GM23338 (cell line): ENCODE measurements around the gene TFF2. TPM values are rescaled to one million over a fixed set of nuclear protein-coding genes. Genes with fewer than 3 reads are reported as not detected.

Source experiments
- ATAC-seq: fragments of 200-7000 bp; cut with Tn5 transposase; 3 replicates; pipeline ENCODE4 v1.9.1; 2020
- DNase-seq: peaks from one replicate; pipeline ENCODE4 v3.0.0-alpha.2; 2015; ENCODE audit warnings: low spot score
- H2AFZ ChIP-seq: fragments of 200-600 bp; sonication (generic); 2 replicates; pipeline ENCODE4 v1.8.0; 2016; ENCODE audit warnings: antibody characterized with exemption, mild to moderate bottlenecking, moderate library complexity
- H3F3A ChIP-seq: fragments of 200-600 bp; sonication (generic); replicated peaks from 2 replicates; pipeline ENCODE4 v1.8.0; 2017; ENCODE audit warnings: antibody characterized with exemption, mixed run types, low read depth
- H3K27ac ChIP-seq: fragments of 200-600 bp; sonication (generic); 2 replicates; pipeline ENCODE4 v1.6.1; 2016; ENCODE audit warnings: low read depth
- H3K27me3 ChIP-seq: fragments of 200-600 bp; sonication (generic); 2 replicates; pipeline ENCODE4 v1.8.0; 2016; ENCODE audit warnings: mild to moderate bottlenecking, mixed run types, moderate library complexity; ENCODE audit not compliant: insufficient read depth
- H3K36me3 ChIP-seq: fragments of 200-600 bp; sonication (generic); 2 replicates; pipeline ENCODE4 v1.8.0; 2016; ENCODE audit warnings: mild to moderate bottlenecking; ENCODE audit not compliant: insufficient read depth
- H3K4me1 ChIP-seq: fragments of 200-600 bp; sonication (generic); 2 replicates; pipeline ENCODE4 v1.8.0; 2016; ENCODE audit warnings: mild to moderate bottlenecking, moderate library complexity; ENCODE audit not compliant: insufficient read depth
- H3K4me2 ChIP-seq: fragments of 200-600 bp; sonication (generic); 2 replicates; pipeline ENCODE4 v1.7.1; 2017; ENCODE audit warnings: mixed run types
- H3K4me3 ChIP-seq: fragments of 200-600 bp; sonication (generic); 2 replicates; pipeline ENCODE4 v1.6.1; 2016; ENCODE audit warnings: mixed run types
- H3K79me2 ChIP-seq: fragments of 200-600 bp; sonication (generic); replicated peaks from 2 replicates; pipeline ENCODE4 v1.8.0; 2017; ENCODE audit warnings: mild to moderate bottlenecking; ENCODE audit not compliant: insufficient read depth
- H3K9me2 ChIP-seq: fragments of 200-600 bp; sonication (generic); 2 replicates; pipeline ENCODE4 v1.8.0; 2017; ENCODE audit not compliant: insufficient read depth
- H4K20me1 ChIP-seq: fragments of 200-600 bp; sonication (generic); replicated peaks from 2 replicates; pipeline ENCODE4 v1.8.0; 2017; ENCODE audit warnings: mild to moderate bottlenecking; ENCODE audit not compliant: insufficient read depth
- H3K27ac Mint-ChIP-seq: 2 replicates; pipeline ENCODE4 v1.8.0; 2020; ENCODE audit warnings: inconsistent platforms, mild to moderate bottlenecking, moderate library complexity, mixed read lengths
- H3K27me3 Mint-ChIP-seq: 3 replicates; pipeline ENCODE4 v1.8.0; 2022; ENCODE audit warnings: low read depth, mild to moderate bottlenecking, moderate library complexity, mixed read lengths, inconsistent platforms; ENCODE audit not compliant: insufficient read depth, poor library complexity
- H3K36me3 Mint-ChIP-seq: 3 replicates; pipeline ENCODE4 v1.8.0; 2021; ENCODE audit warnings: low read depth, mild to moderate bottlenecking, inconsistent platforms, moderate library complexity, mixed read lengths
- H3K4me1 Mint-ChIP-seq: 3 replicates; pipeline ENCODE4 v1.8.0; 2020; ENCODE audit warnings: mild to moderate bottlenecking, inconsistent platforms, mixed read lengths
- H3K4me3 Mint-ChIP-seq: 3 replicates; pipeline ENCODE4 v1.8.0; 2021; ENCODE audit warnings: moderate library complexity, mild to moderate bottlenecking, inconsistent platforms, mixed read lengths
- H3K9me3 Mint-ChIP-seq: 3 replicates; pipeline ENCODE4 v1.8.0; 2020; ENCODE audit warnings: moderate library complexity, mild to moderate bottlenecking, inconsistent platforms, mixed read lengths
- CREB1 ChIP-seq: fragments of 250-450 bp; sonication (Bioruptor Pico); IDR thresholded peaks from 2 replicates; pipeline ENCODE4 v1.5.0; 2020; ENCODE audit warnings: low read depth, mild to moderate bottlenecking, moderate library complexity
- EZH2phosphoT487 ChIP-seq: fragments of 200-600 bp; sonication (generic); IDR thresholded peaks from one replicate; pipeline ENCODE4 v1.8.1; 2018; ENCODE audit warnings: antibody characterized with exemption; ENCODE audit not compliant: unreplicated experiment
- NANOG ChIP-seq: IDR thresholded peaks from 2 replicates; pipeline ENCODE4 v1.6.1; 2016; ENCODE audit warnings: antibody characterized with exemption, borderline replicate concordance
- STAT1 ChIP-seq: IDR thresholded peaks from one replicate; pipeline ENCODE4 v1.6.1; 2016; ENCODE audit warnings: antibody characterized with exemption; ENCODE audit not compliant: unreplicated experiment
- ZNF114 ChIP-seq: fragments of 250-450 bp; sonication (Bioruptor Pico); IDR thresholded peaks from 2 replicates; pipeline ENCODE4 v1.5.0; 2020; ENCODE audit warnings: mild to moderate bottlenecking, moderate library complexity
- ZNF331 ChIP-seq: fragments of 250-450 bp; sonication (Bioruptor Pico); IDR thresholded peaks from 2 replicates; pipeline ENCODE4 v1.5.0; 2020; ENCODE audit warnings: low read depth, mild to moderate bottlenecking, moderate library complexity
- polyA plus RNA-seq: library from polyadenylated mRNA; unstranded; fragments of >200 nt; fragmentation: Nextera tagmentation; extraction: Ambion mirVana; gene quantifications from 2 replicates; pipeline ENCODE4 v1.2.1, GENCODE V29; 2016
- total RNA-seq: library from RNA; depleted of rRNA; stranded (reverse); fragments of >200 nt; shearing (Covaris generic); gene quantifications from 2 replicates; pipeline ENCODE4 v1.2.3, GENCODE V29; 2014
- TF ChIP-seq, protein P1 (sequence below): IDR thresholded peaks from one replicate; pipeline ENCODE4 v1.6.1; 2018; ENCODE audit warnings: antibody characterized with exemption; ENCODE audit not compliant: unreplicated experiment
- TF ChIP-seq, protein P2 (sequence below): IDR thresholded peaks from 2 replicates; pipeline ENCODE4 v1.6.1; 2016; ENCODE audit warnings: antibody characterized with exemption

TFF2 gene
- total and polyA plus RNA-seq, 2 experiments from 2014 or later = not detected

DNA sequence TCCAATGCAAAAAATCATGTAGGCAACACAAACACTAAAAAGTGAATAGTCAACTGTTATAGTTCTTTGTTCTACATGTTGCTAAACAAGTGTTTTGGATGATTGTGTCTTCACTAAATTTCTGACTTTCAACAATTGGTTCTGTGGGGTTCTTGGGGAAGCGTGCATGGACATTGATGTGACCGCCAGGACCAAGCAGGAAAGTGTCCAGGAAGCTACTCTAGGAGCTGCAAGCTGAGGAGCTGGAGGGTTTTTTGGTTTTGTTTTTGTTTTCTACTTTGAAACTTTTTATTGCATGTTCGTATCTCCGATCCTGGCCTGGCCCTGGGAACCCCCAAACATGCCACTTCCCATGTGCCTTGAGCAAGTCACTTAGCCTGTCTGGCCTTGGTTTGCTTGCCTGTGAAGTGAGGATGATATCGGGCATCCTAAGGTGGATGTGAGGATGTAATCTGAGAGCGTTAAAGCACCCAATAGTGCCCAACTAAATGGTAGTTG, 37.1 kb upstream of the TFF2 start (continued):
- TF ChIP-seq, protein P1, sequence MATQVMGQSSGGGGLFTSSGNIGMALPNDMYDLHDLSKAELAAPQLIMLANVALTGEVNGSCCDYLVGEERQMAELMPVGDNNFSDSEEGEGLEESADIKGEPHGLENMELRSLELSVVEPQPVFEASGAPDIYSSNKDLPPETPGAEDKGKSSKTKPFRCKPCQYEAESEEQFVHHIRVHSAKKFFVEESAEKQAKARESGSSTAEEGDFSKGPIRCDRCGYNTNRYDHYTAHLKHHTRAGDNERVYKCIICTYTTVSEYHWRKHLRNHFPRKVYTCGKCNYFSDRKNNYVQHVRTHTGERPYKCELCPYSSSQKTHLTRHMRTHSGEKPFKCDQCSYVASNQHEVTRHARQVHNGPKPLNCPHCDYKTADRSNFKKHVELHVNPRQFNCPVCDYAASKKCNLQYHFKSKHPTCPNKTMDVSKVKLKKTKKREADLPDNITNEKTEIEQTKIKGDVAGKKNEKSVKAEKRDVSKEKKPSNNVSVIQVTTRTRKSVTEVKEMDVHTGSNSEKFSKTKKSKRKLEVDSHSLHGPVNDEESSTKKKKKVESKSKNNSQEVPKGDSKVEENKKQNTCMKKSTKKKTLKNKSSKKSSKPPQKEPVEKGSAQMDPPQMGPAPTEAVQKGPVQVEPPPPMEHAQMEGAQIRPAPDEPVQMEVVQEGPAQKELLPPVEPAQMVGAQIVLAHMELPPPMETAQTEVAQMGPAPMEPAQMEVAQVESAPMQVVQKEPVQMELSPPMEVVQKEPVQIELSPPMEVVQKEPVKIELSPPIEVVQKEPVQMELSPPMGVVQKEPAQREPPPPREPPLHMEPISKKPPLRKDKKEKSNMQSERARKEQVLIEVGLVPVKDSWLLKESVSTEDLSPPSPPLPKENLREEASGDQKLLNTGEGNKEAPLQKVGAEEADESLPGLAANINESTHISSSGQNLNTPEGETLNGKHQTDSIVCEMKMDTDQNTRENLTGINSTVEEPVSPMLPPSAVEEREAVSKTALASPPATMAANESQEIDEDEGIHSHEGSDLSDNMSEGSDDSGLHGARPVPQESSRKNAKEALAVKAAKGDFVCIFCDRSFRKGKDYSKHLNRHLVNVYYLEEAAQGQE = no peak
- TF ChIP-seq, protein P2, sequence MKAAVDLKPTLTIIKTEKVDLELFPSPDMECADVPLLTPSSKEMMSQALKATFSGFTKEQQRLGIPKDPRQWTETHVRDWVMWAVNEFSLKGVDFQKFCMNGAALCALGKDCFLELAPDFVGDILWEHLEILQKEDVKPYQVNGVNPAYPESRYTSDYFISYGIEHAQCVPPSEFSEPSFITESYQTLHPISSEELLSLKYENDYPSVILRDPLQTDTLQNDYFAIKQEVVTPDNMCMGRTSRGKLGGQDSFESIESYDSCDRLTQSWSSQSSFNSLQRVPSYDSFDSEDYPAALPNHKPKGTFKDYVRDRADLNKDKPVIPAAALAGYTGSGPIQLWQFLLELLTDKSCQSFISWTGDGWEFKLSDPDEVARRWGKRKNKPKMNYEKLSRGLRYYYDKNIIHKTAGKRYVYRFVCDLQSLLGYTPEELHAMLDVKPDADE = no peak

DNA sequence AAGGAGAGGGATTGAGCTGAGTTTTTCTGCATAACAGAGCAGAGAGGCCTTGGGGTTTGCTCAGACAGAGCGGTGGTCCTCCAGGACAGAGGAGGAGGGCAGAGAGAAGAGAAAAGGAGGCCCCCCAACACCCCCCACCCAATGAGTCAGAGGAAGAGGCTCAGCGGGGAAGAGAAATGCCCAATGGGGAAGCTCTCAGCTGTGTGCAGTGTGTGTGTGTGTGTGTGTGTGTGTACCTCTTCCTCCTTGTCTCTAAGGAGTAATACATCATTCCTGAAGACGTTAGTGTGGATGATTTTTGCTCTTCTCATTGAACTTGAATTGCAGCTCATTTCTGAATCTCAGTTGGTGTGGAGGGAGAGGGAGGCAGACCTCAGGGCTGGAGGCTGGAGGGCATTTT, 36.4 kb upstream of the TFF2 start:
- Histone ChIP-seq H3K27me3 (no peaks in the 10 kb centered on the region), H3K4me1 (peaks cover 6% of the 10 kb centered on the region), H3K27ac (no peak overlapping the region), H3K4me2 (no peak overlapping the region), H3K4me3 (no peak overlapping the region), H3F3A (peaks cover 5% of the 10 kb centered on the region; the same call in 1 of the 2 replicates), H2AFZ (0 out of 2 replicates have a peak overlapping the region, but pooled peaks have one; percentile 18), H3K9me2 (no peaks in the 10 kb centered on the region), H3K79me2 (no peaks in the 10 kb centered on the region), H4K20me1 (no peaks in the 10 kb centered on the region), H3K36me3 (no peaks in the 10 kb centered on the region)
- no peak overlapping the region for H3K27ac Mint-ChIP-seq
- peaks cover 35% of the 10 kb centered on the region for H3K4me1 Mint-ChIP-seq
- peaks cover 7% of the 10 kb centered on the region for H3K27me3 Mint-ChIP-seq
- H3K9me3 Mint-ChIP-seq = peaks cover 18% of the 10 kb centered on the region
- H3K36me3 Mint-ChIP-seq = peaks cover 11% of the 10 kb centered on the region
- DNase-seq = no peak
- H3K4me3 Mint-ChIP-seq = no peak overlapping the region
- no peak for ATAC-seq
- TF ChIP-seq NANOG (no peak), EZH2phosphoT487 (no peak), ZNF331 (CRISPR knock-in tag) (no peak), CREB1 (CRISPR knock-in tag) (no peak), STAT1 (no peak), ZNF114 (CRISPR knock-in tag) (no peak)
- TF ChIP-seq, protein P1 = no peak
- TF ChIP-seq, protein P2 = no peak
